IMR-90 (cell line): ENCODE results near the gene FXYD1. TPM values are rescaled to one million over a fixed set of nuclear protein-coding genes. Genes with fewer than 3 reads are reported as not detected.

ENCODE experiments used
- ATAC-seq: fragments of 200-7000 bp; cut with Tn5 transposase; 2 replicates; pipeline ENCODE4 v1.9.1; 2020; ENCODE audit warnings: low read depth, mild to moderate bottlenecking, moderate library complexity
- BruUV-seq: library from RNA; stranded (reverse); fragments of 400-500 nt; replicated peaks from 2 replicates; lab custom pipeline; 2021; lab: Mats Ljungman, UMichigan
- CTCF ChIA-PET: fragments of 300-600 bp; formaldehyde crosslinking; extraction: SDS; loops from one replicate; lab custom pipeline; 2021; ENCODE audit warnings: antibody characterized with exemption; lab: Yijun Ruan, JAX
- POLR2A ChIA-PET: fragments of 300-600 bp; sonication (Branson Sonifier 250); formaldehyde crosslinking; loops from one replicate; lab custom pipeline; 2022; ENCODE audit warnings: antibody characterized with exemption; ENCODE audit not compliant: unreplicated experiment; lab: Charles Lee
- DNase-seq: peaks from one replicate; pipeline ENCODE4 v3.0.0; 2013
- H2AFZ ChIP-seq: replicated peaks from 2 replicates; pipeline ENCODE3; 2013; ENCODE audit warnings: low read length, mild to moderate bottlenecking; ENCODE audit not compliant: poor library complexity
- H2AK5ac ChIP-seq: 2 replicates; pipeline ENCODE4 v1.6.1; 2013; ENCODE audit warnings: low read depth, low read length, inconsistent platforms
- H2AK9ac ChIP-seq: replicated peaks from 2 replicates; pipeline ENCODE3; 2013; ENCODE audit warnings: mild to moderate bottlenecking, low read depth, low read length, moderate library complexity; ENCODE audit not compliant: poor library complexity
- H2BK120ac ChIP-seq: 2 replicates; pipeline ENCODE4 v1.6.1; 2013; ENCODE audit warnings: low read depth, low read length, inconsistent platforms
- H2BK15ac ChIP-seq: 3 replicates; pipeline ENCODE4 v1.6.1; 2013; ENCODE audit warnings: low read depth, low read length, inconsistent platforms
- H2BK20ac ChIP-seq: 2 replicates; pipeline ENCODE4 v1.6.1; 2013; ENCODE audit warnings: low read depth, mild to moderate bottlenecking, inconsistent platforms, low read length, moderate library complexity
- H2BK5ac ChIP-seq: 2 replicates; pipeline ENCODE4 v1.6.1; 2013; ENCODE audit warnings: mild to moderate bottlenecking, low read depth, low read length, inconsistent platforms; ENCODE audit not compliant: poor library complexity, severe bottlenecking
- H3K14ac ChIP-seq: replicated peaks from 2 replicates; pipeline ENCODE4 v1.6.1; 2013; ENCODE audit warnings: low read depth, low read length, inconsistent platforms
- H3K18ac ChIP-seq: 2 replicates; pipeline ENCODE4 v1.6.1; 2013; ENCODE audit warnings: low read depth, low read length, control low read depth
- H3K23ac ChIP-seq: 2 replicates; pipeline ENCODE4 v1.6.1; 2013; ENCODE audit warnings: low read depth, low read length, inconsistent platforms
- H3K27ac ChIP-seq: 2 replicates; pipeline ENCODE4 v1.5.1; 2013; ENCODE audit warnings: mild to moderate bottlenecking, control low read depth, low read length; ENCODE audit not compliant: insufficient read depth
- H3K27me3 ChIP-seq: 2 replicates; pipeline ENCODE4 v1.6.1; 2013; ENCODE audit warnings: low read length; ENCODE audit not compliant: control insufficient read depth, insufficient read depth
- H3K36me3 ChIP-seq: 2 replicates; pipeline ENCODE4 v1.6.1; 2013; ENCODE audit warnings: low read length, mixed read lengths; ENCODE audit not compliant: control insufficient read depth, insufficient read depth
- H3K4ac ChIP-seq: 2 replicates; pipeline ENCODE4 v1.6.1; 2013; ENCODE audit warnings: low read depth, low read length, inconsistent platforms
- H3K4me1 ChIP-seq: 2 replicates; pipeline ENCODE4 v1.6.1; 2013; ENCODE audit warnings: low read length, mixed read lengths; ENCODE audit not compliant: control insufficient read depth, insufficient read depth
- H3K4me2 ChIP-seq: 2 replicates; pipeline ENCODE4 v1.6.1; 2013; ENCODE audit warnings: low read depth, mild to moderate bottlenecking, control low read depth, low read length, moderate library complexity
- H3K4me3 ChIP-seq: 2 replicates; pipeline ENCODE4 v1.5.1; 2013; ENCODE audit warnings: low read depth, mild to moderate bottlenecking, control low read depth, low read length, moderate library complexity; ENCODE audit not compliant: insufficient read depth
- H3K56ac ChIP-seq: 2 replicates; pipeline ENCODE4 v1.6.1; 2013; ENCODE audit warnings: low read length, inconsistent platforms; ENCODE audit not compliant: insufficient read depth; ENCODE audit errors: extremely low read depth
- H3K79me1 ChIP-seq, 2 experiments: 2 replicates each; pipeline ENCODE4 v1.6.1; 2013; ENCODE audit warnings: low read length in 2 of 2, inconsistent platforms in 1 of 2, low read depth in 1 of 2
- H3K9ac ChIP-seq: 2 replicates; pipeline ENCODE4 v1.6.1; 2013; ENCODE audit warnings: low read depth, low read length, control low read depth
- H3K9me1 ChIP-seq: 2 replicates; pipeline ENCODE4 v1.6.1; 2013; ENCODE audit warnings: low read length, inconsistent platforms; ENCODE audit not compliant: insufficient read depth
- H3K9me3 ChIP-seq: 2 replicates; pipeline ENCODE4 v1.6.1; 2013; ENCODE audit warnings: low read length; ENCODE audit not compliant: control insufficient read depth, insufficient read depth
- H4K20me1 ChIP-seq: 2 replicates; pipeline ENCODE4 v1.6.1; 2013; ENCODE audit warnings: low read length, inconsistent platforms; ENCODE audit not compliant: insufficient read depth
- H4K5ac ChIP-seq: 2 replicates; pipeline ENCODE4 v1.6.1; 2013; ENCODE audit warnings: mild to moderate bottlenecking, low read depth, low read length, control low read depth
- H4K8ac ChIP-seq, 2 experiments: 2 replicates each; pipeline ENCODE4 v1.6.1; 2013; ENCODE audit warnings: low read depth in 2 of 2, low read length in 2 of 2, control low read depth in 1 of 2, inconsistent platforms in 1 of 2
- H4K91ac ChIP-seq: 2 replicates; pipeline ENCODE4 v1.6.1; 2013; ENCODE audit warnings: low read depth, low read length, inconsistent platforms; ENCODE audit not compliant: insufficient read depth
- CTCF ChIP-seq: conservative IDR thresholded peaks from 2 replicates; pipeline ENCODE4 v1.5.1; 2012; ENCODE audit warnings: mild to moderate bottlenecking, low read depth, low read length, improper control_type of control experiment
- MAZ ChIP-seq: IDR thresholded peaks from 2 replicates; pipeline ENCODE4 v1.6.1; 2012; ENCODE audit warnings: low read depth, mild to moderate bottlenecking, low read length, improper control_type of control experiment, moderate library complexity, borderline replicate concordance
- MXI1 ChIP-seq: IDR thresholded peaks from 2 replicates; pipeline ENCODE4 v1.6.1; 2012; ENCODE audit warnings: low read depth, mild to moderate bottlenecking, low read length, moderate library complexity, borderline replicate concordance
- POLR2A ChIP-seq: IDR thresholded peaks from 2 replicates; pipeline ENCODE4 v1.6.1; 2012; ENCODE audit warnings: mild to moderate bottlenecking, low read depth, low read length
- RAD21 ChIP-seq: IDR thresholded peaks from 2 replicates; pipeline ENCODE4 v1.6.1; 2012; ENCODE audit warnings: low read length, improper control_type of control experiment
- SMC3 ChIP-seq: fragments of 150-350 bp; IDR thresholded peaks from 2 replicates; pipeline ENCODE4 v1.6.1; 2016; ENCODE audit warnings: low read depth, mild to moderate bottlenecking, antibody characterized with exemption, low read length, moderate library complexity
- WGBS, 2 experiments: methylation state at CpG; one replicate each; pipeline versions ENCODE4 v1.1.5 to v1.1.7; 2013; ENCODE audit warnings: missing lambda C conversion rate in 2 of 2; ENCODE audit not compliant: insufficient read length in 1 of 2; ENCODE audit errors: extremely low coverage in 2 of 2; 5-methylcytosine and 5-hydroxymethylcytosine counted together
- dilution Hi-C: fragments of 300-500 bp; cut with HindIII; formaldehyde crosslinking; loops from one replicate; pipeline ENCODE4 v1.14.3; 2018; ENCODE audit warnings: low sequenced_read_pairs; ENCODE audit not compliant: unreplicated experiment
- in situ Hi-C: fragments of 300-500 bp; cut with MboI; formaldehyde crosslinking; loops from 3 replicates; pipeline ENCODE4 v1.14.3; 2019; ENCODE audit warnings: low sequenced_read_pairs, inconsistent platforms, mixed read lengths
- intact Hi-C: fragments of 100-400 bp; cut with micrococcal nuclease; formaldehyde crosslinking; loops from 2 replicates; pipeline ENCODE4 v1.10.0; 2022
- polyA plus RNA-seq, 3 experiments: library from polyadenylated mRNA; depleted of rRNA; stranded (reverse); fragments of >200 nt; gene quantifications; 2 replicates each; pipeline ENCODE4 v1.2.3, GENCODE V29; 2012; ENCODE audit warnings: low replicate concordance in 1 of 3
- total RNA-seq: library from RNA; depleted of rRNA; stranded (reverse); fragments of >200 nt; gene quantifications from 2 replicates; pipeline ENCODE4 v1.2.3, GENCODE V29; 2012

The FXYD1 gene
- total and polyA plus RNA-seq, 2 of the 4 experiments (the other 2 are of a cell fraction), result 0.18 to 3.9 TPM

DNA sequence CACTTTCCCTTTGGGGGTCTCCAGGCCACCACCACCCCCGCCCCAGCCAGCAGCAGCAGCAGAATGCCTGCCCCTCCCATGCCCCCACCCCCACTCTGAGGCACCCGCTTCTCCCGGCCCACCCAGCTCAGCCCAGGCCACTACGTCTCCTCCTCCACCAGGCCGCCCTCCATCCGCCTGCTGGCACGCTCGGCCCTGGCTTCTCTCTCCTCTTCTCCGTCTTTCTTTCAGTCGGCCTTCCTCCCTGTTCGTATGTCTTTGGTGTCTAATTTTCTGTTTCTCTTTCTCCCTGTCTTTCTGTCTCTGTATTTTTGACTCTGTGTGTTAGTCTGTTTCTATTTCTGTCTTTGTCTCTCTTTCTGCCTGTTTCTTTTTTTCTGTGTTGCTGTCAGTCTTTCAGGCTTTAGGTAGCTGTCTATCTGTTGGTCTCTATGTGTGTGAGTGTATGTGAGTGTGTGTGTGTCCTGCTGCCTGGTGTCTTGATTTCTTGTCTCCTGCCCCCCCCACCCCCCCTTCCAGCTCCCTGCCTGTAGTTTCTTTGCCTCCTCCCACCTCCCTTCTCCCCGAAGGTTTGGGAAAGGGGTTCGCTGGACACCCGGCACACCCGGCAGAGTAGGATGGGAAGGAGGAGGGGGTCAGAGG is 3.9 kb upstream of the FXYD1 start, which contains the start of gene LGI4 (continued):
- TF ChIP-seq RAD21, result no peak

DNA sequence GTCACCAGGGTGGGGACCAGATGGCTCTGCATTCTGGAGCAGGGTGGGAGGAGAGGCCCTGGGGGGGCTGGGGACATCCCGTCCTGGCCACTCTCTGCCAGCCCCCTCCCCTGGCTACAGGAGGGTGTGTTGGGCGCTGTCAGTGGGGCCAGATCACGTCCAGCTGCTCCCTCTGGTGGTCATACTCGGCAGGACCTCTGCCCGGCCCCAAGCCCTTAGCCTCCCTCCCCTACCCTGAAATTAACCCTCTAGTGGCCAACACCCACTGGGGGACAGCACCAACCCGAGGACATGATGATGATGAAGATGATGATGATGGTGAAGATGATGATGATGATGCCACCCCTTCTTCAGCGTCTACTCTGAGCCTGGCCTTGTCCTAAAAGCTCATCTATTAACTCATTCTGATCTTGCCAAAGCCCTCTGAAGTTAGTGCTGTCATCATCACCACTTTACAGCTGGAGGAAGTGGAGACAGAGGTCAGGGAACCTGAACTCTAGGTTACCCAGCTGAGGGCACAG is 3.2 kb upstream of the FXYD1 start:
- in situ Hi-C loops (loop anchor here (5.0 kb wide), 1 partner anchor 68 kb away; no protein-coding TSS in a partner anchor), intact Hi-C loops (loop anchor here (1.0 to 2.0 kb wide), 3 partner anchors 68 to 162 kb away; no protein-coding TSS in a partner anchor), dilution Hi-C loops (no loop called here)
- WGBS, 2 experiments, result no CpG with 5 or more reads among the region's 7 CpGs
- Histone ChIP-seq H3K9ac (no peak overlapping the region), H2BK5ac (no peak overlapping the region), H3K79me1 (no peaks in the 10 kb centered on the region), H2BK120ac (no peak overlapping the region), H3K9me1 (peaks cover 3% of the 10 kb centered on the region; the same call in 1 of the 2 replicates), H4K5ac (no peak overlapping the region), H2BK15ac (no peak overlapping the region), H2AFZ (peak overlapping the region; percentile 34), H3K4me3 (no peak overlapping the region), H3K23ac (no peak overlapping the region), H2BK20ac (no peak overlapping the region), H3K14ac (no peak overlapping the region), H4K8ac (no peak overlapping the region), H3K18ac (no peak overlapping the region), H3K56ac (no peak overlapping the region), H3K9me3 (no peaks in the 10 kb centered on the region), H3K4ac (no peak overlapping the region), H4K20me1 (peaks cover 3% of the 10 kb centered on the region; the same call in 1 of the 2 replicates), H3K4me2 (no peak overlapping the region), H3K27me3 (peaks cover 14% of the 10 kb centered on the region; the same call in 1 of the 2 replicates), H3K27ac (no peak overlapping the region), H3K4me1 (peaks cover 14% of the 10 kb centered on the region), H3K36me3 (no peaks in the 10 kb centered on the region), H4K91ac (no peak overlapping the region), H2AK5ac (peak overlapping the region; percentile 83; the same call in 1 of the 2 replicates), H2AK9ac (no peak overlapping the region)
- CTCF ChIA-PET, result interaction anchor here (0.6 to 3.2 kb wide), 6 partner anchors 10 to 88 kb away, joined by 3 to 18 read pairs (median 4); no protein-coding TSS in a partner anchor
- POLR2A ChIA-PET, result no interaction called here
- no TSS peak for BruUV-seq
- TF ChIP-seq MXI1 (no peak), SMC3 (peak; percentile 80), RAD21 (peak; percentile 67), CTCF (peak; percentile 82), MAZ (peak; percentile 91), POLR2A (no peak)
- peak; percentile 55 for DNase-seq
- peak; percentile 89 for ATAC-seq
